Measurements from ENCODE around the gene ADAMTS20. TPM values are rescaled to one million over a fixed set of nuclear protein-coding genes. Genes with fewer than 3 reads are reported as not detected.

ADAMTS20 gene, protein sequence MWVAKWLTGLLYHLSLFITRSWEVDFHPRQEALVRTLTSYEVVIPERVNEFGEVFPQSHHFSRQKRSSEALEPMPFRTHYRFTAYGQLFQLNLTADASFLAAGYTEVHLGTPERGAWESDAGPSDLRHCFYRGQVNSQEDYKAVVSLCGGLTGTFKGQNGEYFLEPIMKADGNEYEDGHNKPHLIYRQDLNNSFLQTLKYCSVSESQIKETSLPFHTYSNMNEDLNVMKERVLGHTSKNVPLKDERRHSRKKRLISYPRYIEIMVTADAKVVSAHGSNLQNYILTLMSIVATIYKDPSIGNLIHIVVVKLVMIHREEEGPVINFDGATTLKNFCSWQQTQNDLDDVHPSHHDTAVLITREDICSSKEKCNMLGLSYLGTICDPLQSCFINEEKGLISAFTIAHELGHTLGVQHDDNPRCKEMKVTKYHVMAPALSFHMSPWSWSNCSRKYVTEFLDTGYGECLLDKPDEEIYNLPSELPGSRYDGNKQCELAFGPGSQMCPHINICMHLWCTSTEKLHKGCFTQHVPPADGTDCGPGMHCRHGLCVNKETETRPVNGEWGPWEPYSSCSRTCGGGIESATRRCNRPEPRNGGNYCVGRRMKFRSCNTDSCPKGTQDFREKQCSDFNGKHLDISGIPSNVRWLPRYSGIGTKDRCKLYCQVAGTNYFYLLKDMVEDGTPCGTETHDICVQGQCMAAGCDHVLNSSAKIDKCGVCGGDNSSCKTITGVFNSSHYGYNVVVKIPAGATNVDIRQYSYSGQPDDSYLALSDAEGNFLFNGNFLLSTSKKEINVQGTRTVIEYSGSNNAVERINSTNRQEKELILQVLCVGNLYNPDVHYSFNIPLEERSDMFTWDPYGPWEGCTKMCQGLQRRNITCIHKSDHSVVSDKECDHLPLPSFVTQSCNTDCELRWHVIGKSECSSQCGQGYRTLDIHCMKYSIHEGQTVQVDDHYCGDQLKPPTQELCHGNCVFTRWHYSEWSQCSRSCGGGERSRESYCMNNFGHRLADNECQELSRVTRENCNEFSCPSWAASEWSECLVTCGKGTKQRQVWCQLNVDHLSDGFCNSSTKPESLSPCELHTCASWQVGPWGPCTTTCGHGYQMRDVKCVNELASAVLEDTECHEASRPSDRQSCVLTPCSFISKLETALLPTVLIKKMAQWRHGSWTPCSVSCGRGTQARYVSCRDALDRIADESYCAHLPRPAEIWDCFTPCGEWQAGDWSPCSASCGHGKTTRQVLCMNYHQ (N-terminal part only)
- total RNA-seq: not detected

DNA sequence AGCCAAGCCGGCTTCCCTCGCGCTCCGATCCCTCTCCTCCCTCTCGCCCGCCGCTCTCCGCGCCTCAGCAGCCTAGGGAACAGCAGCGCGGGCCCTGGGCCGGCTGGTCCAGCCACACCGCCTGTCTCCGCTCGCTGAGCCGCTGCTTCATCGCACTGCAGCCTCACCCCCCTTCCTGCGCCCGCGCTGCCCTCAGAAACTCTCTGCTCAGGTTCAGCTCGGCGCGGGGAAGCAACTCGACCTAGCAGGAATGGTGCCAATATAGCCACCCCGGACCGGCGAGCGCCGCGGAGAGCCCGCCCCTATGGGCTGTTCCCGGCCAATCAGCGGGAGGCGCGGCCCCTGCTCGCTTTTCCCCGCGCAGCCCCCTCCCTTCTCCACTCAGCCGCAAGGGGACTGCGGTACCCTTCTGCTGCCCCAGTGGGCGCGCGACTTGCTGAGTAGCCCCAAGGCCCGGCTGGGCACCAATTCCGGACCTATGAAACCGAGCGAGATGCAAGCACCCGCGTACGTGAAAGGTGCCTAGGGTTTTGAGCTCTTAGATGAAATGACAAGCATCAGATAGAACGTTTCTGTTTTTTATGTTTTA is at the start of gene ADAMTS20:
ADAMTS20 (minus strand) TSS at position 233 of the 589 bp plus-strand sequence. CDS start 282 bp downstream, outside the sequence.

Other genes starting within 250 kb of the ADAMTS20 start
- gene PUS7L, start 206.6 kb upstream of the ADAMTS20 start, total RNA-seq: 10 to 100 TPM; 19.8 to 22.2 TPM
- 10 to 100 TPM; 43.5 to 46.6 TPM for gene IRAK4, start 206.7 kb upstream of the ADAMTS20 start, total RNA-seq